ENCODE data around the gene SSNA1. TPM values are rescaled to one million over a fixed set of nuclear protein-coding genes. Genes with fewer than 3 reads are reported as not detected.
A peak's percentile ranks its signal among the peaks of the same experiment; 100 is the strongest.

Gene SSNA1
- total RNA-seq, 2 experiments from 2014 or later: 53.3 to 58.4 TPM

DNA sequence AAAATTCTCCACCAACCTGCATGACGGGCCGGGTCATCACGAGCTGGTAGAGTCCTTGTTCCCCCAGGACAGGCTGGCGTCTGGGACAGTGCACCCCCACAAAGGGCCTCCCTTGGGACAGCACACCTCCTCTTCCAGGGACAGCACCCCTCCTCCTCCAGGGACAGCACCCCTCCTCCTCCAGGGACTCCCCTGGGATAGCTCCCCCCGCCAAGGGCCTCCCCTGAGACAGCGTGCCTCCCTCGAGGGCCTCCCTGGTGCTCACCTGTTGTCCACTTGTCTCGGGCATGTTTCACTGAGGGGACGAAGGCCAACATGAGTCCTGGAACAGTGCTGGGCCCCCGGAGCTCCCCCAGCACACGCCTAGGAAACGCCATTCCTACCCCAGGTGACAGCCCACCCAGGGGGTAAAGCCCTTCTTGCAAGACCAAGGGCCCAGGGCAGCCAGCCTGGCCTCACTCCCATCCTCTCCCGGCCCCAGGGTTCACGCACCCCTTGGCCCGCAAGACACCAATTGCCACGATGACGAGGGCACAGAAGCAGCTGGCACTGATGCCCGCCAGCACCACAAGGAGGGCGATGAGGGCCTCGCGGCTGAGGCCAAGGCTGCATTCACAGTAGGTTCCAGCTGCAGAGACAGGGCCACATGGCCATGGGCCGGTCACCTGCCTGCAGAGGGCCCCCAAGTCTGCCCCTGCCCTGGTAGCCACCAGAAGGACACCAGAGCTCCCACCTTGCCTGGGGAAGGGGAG is 17.2 kb upstream of the SSNA1 start:
- peaks cover 9% of the 10 kb centered on the region for H3K4me1 Mint-ChIP-seq (ENCODE audit: low read depth)
- H3K27me3 Mint-ChIP-seq: peaks cover 20% of the 10 kb centered on the region
- H3K4me3 Mint-ChIP-seq: no peak overlapping the region
- DNase-seq (no peak), ATAC-seq (no peak)
- intact Hi-C loops (cut with micrococcal nuclease): loop anchor here (10.0 kb wide), 1 partner anchor 47 kb away; no protein-coding TSS in a partner anchor
- H3K9me3 Mint-ChIP-seq: no peaks in the 10 kb centered on the region
- POLR2A ChIA-PET: interaction anchor here (0.8 to 2.5 kb wide), 3 partner anchors 10 to 18 kb away, joined by 4 to 7 read pairs (median 6); partner anchors contain the start of gene SSNA1
- H3K36me3 Mint-ChIP-seq (ENCODE audit: low read depth): no peaks in the 10 kb centered on the region
- CTCF ChIA-PET: interaction anchor here (1.5 kb wide), 1 partner anchor 65 kb away, joined by 4 read pairs; no protein-coding TSS in a partner anchor
- TF ChIP-seq CTCF (IDR thresholded peaks at IDR 0.05): no peak
- H3K27ac Mint-ChIP-seq: no peak overlapping the region

DNA sequence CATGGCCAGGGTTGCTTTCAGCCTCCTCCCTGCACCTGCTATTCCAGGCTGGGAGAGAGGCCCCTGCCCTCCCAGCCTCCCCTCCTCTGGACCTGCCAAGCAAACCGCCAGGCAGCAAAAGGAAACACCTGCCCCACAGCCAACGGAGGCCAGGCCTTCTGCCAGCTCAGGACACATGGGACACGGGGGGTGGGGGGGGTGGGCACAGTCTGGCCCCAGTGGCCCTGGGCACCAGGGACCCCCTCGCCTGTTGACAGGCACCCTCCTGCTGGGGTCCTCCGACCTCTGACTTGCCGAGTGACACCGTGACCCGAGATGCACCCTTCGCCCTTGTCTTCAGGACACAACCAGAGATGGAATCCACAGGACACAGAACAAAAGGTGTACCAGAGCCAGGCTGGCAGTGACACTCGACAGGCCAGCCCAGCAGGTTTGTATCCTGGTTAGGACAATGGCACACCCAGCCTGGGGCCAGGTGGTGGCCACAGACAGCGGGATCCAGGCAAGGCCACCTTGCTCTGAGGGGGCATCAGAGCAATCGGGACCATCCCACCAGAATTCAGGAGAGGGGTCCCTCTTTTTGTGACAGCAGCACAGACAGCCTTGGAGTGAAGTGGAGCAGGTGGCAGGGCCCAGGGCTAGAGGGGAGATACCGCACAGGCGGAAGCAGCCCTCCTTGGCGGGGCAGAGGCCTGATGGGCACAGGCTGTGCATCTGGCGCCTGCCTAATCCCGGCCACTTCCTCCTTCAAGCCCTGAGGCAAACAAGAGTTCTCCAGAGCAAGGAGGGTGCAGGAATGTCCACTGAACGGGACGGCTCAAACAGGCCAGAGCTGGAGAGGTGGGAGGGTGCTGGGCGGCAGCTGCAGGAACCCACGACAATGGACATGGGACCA is 15.3 kb upstream of the SSNA1 start:
- Mint-ChIP-seq H3K4me1 (ENCODE audit: low read depth) (peaks cover 7% of the 10 kb centered on the region), H3K27ac (no peak overlapping the region), H3K4me3 (no peak overlapping the region), H3K27me3 (peaks cover 13% of the 10 kb centered on the region), H3K36me3 (ENCODE audit: low read depth) (no peaks in the 10 kb centered on the region), H3K9me3 (no peaks in the 10 kb centered on the region)
- TF ChIP-seq CTCF (IDR thresholded peaks at IDR 0.05): no peak
- POLR2A ChIA-PET: interaction anchor here (0.8 to 3.6 kb wide), 4 partner anchors 12 to 103 kb away, joined by 3 to 11 read pairs (median 6); partner anchors contain the start of genes ANAPC2 and SSNA1
- CTCF ChIA-PET: no interaction called here
- intact Hi-C loops (cut with micrococcal nuclease): loop anchor here (10.0 kb wide), 1 partner anchor 48 kb away; no protein-coding TSS in a partner anchor
- DNase-seq: no peak
- ATAC-seq: no peak

DNA sequence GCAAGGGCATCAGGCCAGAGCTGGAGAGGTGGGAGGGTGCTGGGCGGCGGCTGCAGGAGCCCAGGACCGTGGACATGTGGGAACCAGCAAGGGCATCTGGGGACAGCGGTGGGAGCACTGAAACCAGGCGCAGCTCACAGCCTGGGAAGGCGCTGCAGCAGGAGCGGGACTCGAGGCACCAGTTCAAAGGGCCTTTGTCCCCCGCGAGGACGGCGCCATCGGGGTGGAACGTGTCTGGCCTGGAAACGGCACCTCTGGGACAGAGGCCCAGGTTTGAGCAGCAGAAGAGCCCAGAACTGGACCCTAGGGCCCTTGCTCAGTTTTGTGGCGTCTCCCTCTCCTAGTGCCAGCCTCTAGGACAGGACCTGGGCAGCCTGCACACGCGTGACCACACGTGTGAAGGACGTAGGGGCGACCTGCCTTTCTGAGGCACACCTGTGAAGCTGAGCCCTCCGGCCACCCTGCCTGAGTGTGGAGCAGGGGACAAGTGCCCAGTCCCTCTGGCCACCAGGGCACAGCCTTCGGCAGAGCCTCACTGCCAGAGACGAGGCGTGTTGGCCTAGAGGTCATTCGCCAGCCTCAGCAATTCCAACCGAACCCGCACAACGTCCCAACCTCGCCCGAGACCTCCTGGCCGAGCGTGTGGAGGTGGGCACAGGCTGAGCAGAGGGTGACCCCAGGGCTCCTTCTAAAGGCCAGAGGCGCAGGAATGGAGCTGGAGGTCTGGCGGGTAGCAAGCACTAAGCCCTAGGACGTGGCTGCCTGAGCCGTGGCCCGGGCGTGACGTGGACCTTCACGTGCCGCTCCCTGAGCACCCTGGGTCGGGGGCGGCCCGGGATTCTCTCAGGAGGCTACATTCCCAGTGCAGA is 14.4 kb upstream of the SSNA1 start:
- H3K27me3 Mint-ChIP-seq: peaks cover 10% of the 10 kb centered on the region
- no peak overlapping the region for H3K4me3 Mint-ChIP-seq
- intact Hi-C loops (cut with micrococcal nuclease): loop anchor here (10.0 kb wide), 1 partner anchor 49 kb away; no protein-coding TSS in a partner anchor
- H3K4me1 Mint-ChIP-seq (ENCODE audit: low read depth): peaks cover 5% of the 10 kb centered on the region
- ChIA-PET POLR2A (interaction anchor here (1.1 to 3.6 kb wide), 4 partner anchors 11 to 17 kb away, joined by 3 to 28 read pairs (median 8); partner anchors contain the start of genes ANAPC2 and SSNA1), CTCF (interaction anchor here (1.3 to 1.5 kb wide), 2 partner anchors 63 to 87 kb away, joined by 3 to 4 read pairs; partner anchors contain the start of gene MAN1B1)
- no peak overlapping the region for H3K27ac Mint-ChIP-seq
- no peak for TF ChIP-seq CTCF (IDR thresholded peaks at IDR 0.05)
- no peaks in the 10 kb centered on the region for H3K9me3 Mint-ChIP-seq
- ATAC-seq (no peak), DNase-seq (no peak)
- H3K36me3 Mint-ChIP-seq (ENCODE audit: low read depth): no peaks in the 10 kb centered on the region

DNA sequence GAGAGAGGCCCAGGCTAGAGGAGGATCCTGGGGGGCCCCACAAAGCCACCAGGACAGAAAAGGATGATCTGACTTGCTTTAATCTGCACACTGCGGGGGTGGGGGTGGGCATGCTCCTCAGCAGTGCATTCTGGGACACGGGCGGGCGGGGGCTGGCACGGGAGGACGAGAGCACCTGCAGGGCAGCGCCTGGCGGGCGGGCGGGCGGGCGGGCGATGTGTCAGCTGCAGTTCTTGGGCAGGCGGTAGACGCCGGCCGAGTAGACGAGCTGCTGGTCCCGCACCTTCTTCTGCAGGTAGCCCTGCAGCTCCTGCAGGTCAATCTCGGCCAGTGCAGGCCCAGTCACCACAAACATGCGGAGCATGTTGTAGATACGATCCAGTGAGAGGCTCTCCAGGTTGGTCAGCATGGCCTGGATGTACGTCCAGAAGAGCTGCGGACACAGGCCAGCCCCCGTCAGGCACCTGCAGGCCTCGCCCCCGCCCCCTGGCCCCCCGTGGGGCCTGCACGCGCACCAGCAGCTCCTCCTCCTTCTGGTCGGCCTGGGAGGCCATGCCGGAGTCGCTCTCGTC is 13.7 kb upstream of the SSNA1 start:
- Mint-ChIP-seq H3K9me3 (no peaks in the 10 kb centered on the region), H3K27me3 (peaks cover 10% of the 10 kb centered on the region), H3K36me3 (ENCODE audit: low read depth) (no peaks in the 10 kb centered on the region), H3K4me3 (no peak overlapping the region), H3K27ac (no peak overlapping the region), H3K4me1 (ENCODE audit: low read depth) (peaks cover 5% of the 10 kb centered on the region)
- peak; percentile 78 for DNase-seq
- intact Hi-C loops (cut with micrococcal nuclease): loop anchor here (10.0 kb wide), 1 partner anchor 50 kb away; no protein-coding TSS in a partner anchor
- peak; percentile 57 for ATAC-seq
- ChIA-PET POLR2A (interaction anchor here (0.8 to 3.6 kb wide), 5 partner anchors 10 to 46 kb away, joined by 3 to 28 read pairs (median 3); partner anchors contain the start of genes ANAPC2 and SSNA1), CTCF (interaction anchor here (1.0 to 2.0 kb wide), 5 partner anchors 53 to 88 kb away, joined by 3 to 6 read pairs (median 4); partner anchors contain the start of gene MAN1B1)
- TF ChIP-seq CTCF (IDR thresholded peaks at IDR 0.05): no peak

Measured in activated CD8-positive, alpha-beta T cell treated with anti-CD3 and anti-CD28 coated beads for 36 hours (primary cell).